Raji (cell line): ENCODE data around the gene NYNRIN.

Experiments
- POLR2A ChIP-seq: IDR thresholded peaks from 2 replicates; pipeline ENCODE4 v1.6.1; 2011; ENCODE audit warnings: low read depth, low read length, control low read depth; ENCODE audit not compliant: insufficient read depth

The NYNRIN gene

DNA sequence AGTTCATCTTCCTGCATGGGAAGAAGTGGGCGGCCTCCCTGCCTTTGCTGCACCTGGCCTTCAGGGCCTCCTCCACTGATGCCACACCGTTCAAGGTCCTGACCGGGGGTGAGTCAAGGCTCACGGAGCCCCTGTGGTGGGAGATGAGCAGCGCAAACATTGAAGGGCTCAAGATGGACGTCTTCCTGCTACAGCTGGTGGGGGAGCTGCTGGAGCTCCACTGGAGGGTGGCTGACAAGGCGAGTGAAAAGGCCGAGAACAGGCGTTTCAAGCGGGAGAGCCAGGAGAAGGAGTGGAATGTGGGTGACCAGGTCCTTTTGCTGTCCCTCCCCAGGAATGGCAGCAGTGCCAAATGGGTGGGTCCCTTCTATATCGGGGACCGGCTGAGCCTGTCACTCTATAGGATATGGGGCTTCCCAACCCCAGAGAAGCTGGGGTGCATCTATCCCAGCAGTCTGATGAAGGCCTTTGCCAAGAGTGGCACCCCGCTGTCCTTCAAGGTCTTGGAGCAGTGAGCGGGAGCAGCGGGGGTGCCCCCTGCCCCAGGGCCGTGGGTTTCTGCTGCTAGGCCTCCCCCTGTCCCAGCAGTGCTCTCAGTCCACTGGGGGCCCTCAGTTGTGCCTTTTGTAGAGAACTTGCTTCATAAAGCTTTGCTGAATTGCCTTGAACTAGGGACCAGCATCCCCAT, 18.3 kb downstream of the NYNRIN start:
- TF ChIP-seq POLR2A: no peak

GRCh38 chr14:24417832-24418491, 19.2 kb downstream of the NYNRIN start:
- TF ChIP-seq POLR2A: no peak

DNA sequence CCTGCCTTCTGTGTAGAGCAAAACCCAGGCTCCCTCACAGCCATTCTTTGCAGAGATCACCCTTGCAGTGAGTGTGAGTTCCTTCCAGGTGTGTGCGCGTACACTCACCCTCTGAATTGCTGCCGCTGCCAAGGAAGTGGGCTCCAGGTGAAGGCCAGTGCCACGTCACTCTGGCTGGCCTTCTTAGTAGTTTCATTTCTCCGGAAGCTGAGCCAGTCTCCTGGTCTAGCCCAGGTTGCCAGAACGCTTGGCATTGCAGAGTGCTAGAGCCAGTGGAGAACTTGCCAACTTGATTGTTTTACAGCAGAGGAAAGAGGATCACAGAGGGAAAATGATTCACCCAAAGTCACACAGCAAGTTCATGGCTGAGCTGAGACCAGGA, 19.7 kb downstream of the NYNRIN start:
- no peak for TF ChIP-seq POLR2A

- no peak for TF ChIP-seq POLR2A
Observed at GRCh38 chr14:24422261-24422660, 23.5 kb downstream of the NYNRIN start.

DNA sequence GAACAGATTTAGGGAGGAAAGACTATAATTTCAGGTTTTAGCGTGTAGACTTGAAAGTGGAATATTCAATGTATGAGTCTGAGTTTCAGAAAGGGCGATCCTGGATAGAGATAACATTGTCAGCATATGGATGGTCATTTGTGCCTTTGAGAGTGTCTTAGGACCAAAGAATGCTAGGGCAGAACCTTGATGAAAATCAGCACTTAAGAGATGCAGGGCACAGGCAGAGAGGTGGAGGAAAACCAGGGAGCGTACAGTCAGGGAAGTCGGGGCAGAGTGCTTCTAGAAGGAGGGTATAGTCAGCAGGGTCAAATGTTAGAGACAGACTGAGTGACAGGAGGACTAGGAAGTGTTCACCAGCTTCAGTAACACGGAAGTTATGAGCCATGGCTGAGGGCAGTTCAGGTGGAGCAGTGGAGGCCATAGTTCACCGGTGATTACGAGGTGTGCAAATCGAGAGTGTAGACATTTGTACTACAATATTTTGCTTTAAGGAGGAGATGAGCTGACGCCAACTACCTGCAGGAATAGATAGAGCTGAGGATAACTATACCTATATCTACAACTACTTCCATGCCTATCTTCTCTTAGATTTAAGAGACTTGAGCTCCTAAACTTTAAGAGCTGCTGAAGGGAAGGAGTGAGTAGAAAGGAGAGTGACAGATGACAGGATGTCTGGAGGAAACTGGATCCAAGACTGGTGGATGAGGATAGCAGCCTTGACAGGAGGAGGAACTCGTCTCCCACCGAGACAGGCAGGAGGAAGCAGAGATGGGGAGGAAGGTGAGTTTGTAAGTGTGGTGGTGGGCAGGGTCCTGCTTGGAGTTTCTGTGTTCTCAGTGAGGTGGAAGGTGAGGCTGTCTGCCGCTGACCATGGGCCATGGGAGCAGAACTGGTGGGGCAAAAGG, 24.1 kb downstream of the NYNRIN start:
- no peak for TF ChIP-seq POLR2A

- TF ChIP-seq POLR2A: no peak
Observed at GRCh38 chr14:24425704-24426103, 26.9 kb downstream of the NYNRIN start.

- TF ChIP-seq POLR2A: no peak
Observed at GRCh38 chr14:24426150-24426911, 27.5 kb downstream of the NYNRIN start.

GRCh38 chr14:24426912-24427536, 28.2 kb downstream of the NYNRIN start:
- no peak for TF ChIP-seq POLR2A

GRCh38 chr14:24427537-24428508, 29.0 kb downstream of the NYNRIN start:
- TF ChIP-seq POLR2A: no peak

DNA sequence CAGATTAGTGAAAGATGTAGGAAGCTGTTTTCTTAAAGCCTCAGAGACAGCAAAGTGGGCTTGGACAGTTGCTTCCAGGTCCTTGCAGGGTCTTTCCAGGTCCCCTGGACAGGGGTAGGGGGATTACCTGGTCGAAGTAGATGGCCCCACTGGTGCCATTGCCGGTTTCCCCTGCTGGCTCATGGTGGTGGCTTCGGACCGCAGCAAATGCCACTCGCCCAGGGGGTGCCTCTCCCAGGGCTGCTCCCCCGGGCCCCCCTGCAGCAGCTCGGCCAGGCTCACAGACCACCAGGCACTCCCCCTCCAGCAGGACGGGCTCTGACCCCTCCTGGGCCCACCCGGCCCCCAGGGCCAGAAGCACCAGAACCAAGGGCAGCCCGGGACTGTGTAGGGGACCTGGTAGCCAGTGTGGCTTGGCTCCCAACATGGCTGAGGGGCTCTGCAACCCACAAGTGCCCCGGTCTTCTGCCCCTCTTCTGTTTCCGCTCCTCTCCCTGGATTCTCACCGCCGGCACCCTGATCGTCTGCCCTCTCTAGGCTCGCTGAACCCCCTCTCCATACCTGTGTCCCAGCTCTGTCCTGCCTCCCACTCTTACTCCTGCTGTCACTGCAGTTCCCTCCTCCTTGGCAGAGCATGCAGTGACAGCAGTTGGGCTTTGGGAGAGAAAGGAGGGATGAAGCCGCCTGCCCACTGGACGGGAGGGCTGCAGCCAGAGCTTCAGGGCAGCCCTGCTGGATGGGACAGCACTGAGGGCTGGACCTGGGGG, 30.0 kb downstream of the NYNRIN start:
- TF ChIP-seq POLR2A: no peak

GRCh38 chr14:24429395-24430142, 30.8 kb downstream of the NYNRIN start, which contains the start of the genes CBLN3 and KHNYN:
Gene CBLN3 (minus strand): TSS chr14:24429668. CDS start chr14:24429054, 614 bp downstream.
Gene KHNYN (plus strand): TSS chr14:24429954. CDS start chr14:24430731, 777 bp downstream.
- TF ChIP-seq POLR2A: peak; percentile 79

DNA sequence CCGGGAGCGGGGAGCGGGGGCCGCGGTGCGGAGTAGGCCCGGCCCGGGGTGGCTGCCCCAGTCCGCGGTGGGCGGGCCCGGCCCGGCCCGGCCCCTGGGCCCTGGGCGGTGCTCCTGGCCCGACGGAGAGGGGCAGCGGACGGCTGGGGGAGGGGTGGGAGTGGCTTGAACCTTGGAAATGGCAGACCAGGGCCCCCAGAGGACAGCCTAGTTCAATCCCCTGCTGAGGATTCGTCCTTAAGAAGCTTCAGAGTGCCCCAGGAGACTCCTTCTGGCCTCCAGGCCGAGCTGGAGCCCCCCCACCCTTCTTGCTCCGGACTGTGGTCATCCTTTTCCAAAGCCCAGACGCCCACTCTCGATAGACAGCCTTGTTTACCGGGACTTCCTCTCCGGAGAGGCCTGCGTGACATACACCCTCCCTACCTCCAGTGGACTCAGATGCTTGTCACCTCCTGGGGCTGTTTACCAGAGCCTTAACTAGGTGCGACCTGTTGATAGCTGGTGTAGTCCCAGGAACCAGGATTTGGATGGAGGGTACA, 31.4 kb downstream of the NYNRIN start:
- TF ChIP-seq POLR2A: no peak
